Activated CD4-positive, alpha-beta memory T cell treated with anti-CD3 and anti-CD28 coated beads for 36 hours (primary cell): Measurements from ENCODE around the gene MS4A15. TPM values are rescaled to one million over a fixed set of nuclear protein-coding genes. Genes with fewer than 3 reads are reported as not detected.
"Not testable (repeated sequence)": the region's sequence is repeated elsewhere in the genome, so short reads cannot be mapped to it uniquely, and the experiment has no call there.

ENCODE experiments used
- CTCF ChIA-PET: fragments of 350-600 bp; sonication (Branson Sonifier 250); formaldehyde crosslinking; loops from one replicate; lab custom pipeline; 2021; ENCODE audit warnings: antibody characterized with exemption, inconsistent platforms; lab: Charles Lee
- POLR2A ChIA-PET: fragments of 350-600 bp; sonication (Branson Sonifier 250); formaldehyde crosslinking; loops from one replicate; lab custom pipeline; 2021; ENCODE audit warnings: antibody characterized with exemption; lab: Charles Lee
- DNase-seq: peaks from one replicate; pipeline ENCODE4 v3.0.0-alpha.2; 2020
- H3K27ac Mint-ChIP-seq: one replicate; pipeline ENCODE4 v1.8.0; 2021; ENCODE audit warnings: mixed read lengths
- H3K27me3 Mint-ChIP-seq: one replicate; pipeline ENCODE4 v1.8.0; 2021; ENCODE audit warnings: mixed read lengths
- H3K36me3 Mint-ChIP-seq: one replicate; pipeline ENCODE4 v1.8.0; 2021; ENCODE audit warnings: mixed read lengths
- H3K4me1 Mint-ChIP-seq: one replicate; pipeline ENCODE4 v1.8.0; 2021; ENCODE audit warnings: low read depth, mixed read lengths
- H3K4me3 Mint-ChIP-seq: one replicate; pipeline ENCODE4 v1.8.0; 2021; ENCODE audit warnings: mild to moderate bottlenecking, mixed read lengths
- H3K9me3 Mint-ChIP-seq: one replicate; pipeline ENCODE4 v1.8.0; 2021; ENCODE audit warnings: mixed read lengths
- intact Hi-C: fragments of 100-400 bp; cut with micrococcal nuclease; formaldehyde crosslinking; loops from one replicate; pipeline ENCODE4 v1.15.1; 2023
- total RNA-seq, 2 experiments: library from RNA; stranded (reverse); gene quantifications; one replicate each; pipeline ENCODE4 v1.2.3, GENCODE V29; 2021

The MS4A15 gene
- total RNA-seq = not detected

- Mint-ChIP-seq H3K27ac (no peak within 1 kb of the TSS), H3K4me1 (no peaks in the 10 kb centered on the region), H3K36me3 (no peaks in the 10 kb centered on the region), H3K4me3 (no peak within 1 kb of the TSS), H3K9me3 (no peaks in the 10 kb centered on the region), H3K27me3 (peaks cover 28% of the 10 kb centered on the region)
- CTCF ChIA-PET = interaction anchor here (0.8 to 1.4 kb wide), 7 partner anchors 9 to 393 kb away, joined by 3 to 8 read pairs (median 3); no protein-coding TSS in a partner anchor
- POLR2A ChIA-PET = no interaction called here
- no peak for DNase-seq
- intact Hi-C loops = no loop called here
These were observed at the start of gene MS4A15 for GRCh38 chr11:60756307-60757032. Gene MS4A15, plus strand, starts transcription at chr11:60756867. Its CDS starts 6,867 bp downstream, at chr11:60763734.

DNA sequence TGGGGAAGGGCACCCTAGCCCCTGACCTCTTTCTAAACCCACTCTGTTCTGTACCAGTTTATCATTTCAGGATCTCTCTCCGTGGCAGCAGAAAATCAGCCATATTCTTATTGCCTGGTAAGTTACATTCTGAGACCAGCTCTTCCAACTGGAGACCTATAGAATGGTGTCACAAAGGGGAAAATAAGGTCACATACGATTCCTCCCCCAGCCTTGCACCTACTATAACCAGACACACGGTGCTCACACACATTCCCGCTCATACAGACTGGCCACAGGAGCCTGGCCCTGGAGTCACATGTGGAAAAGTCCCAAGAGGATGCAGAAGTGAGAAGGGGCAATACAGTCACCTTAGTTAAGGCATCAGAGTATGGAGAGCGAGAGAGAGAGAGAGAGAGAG is 49.7 kb upstream of the MS4A15 start:
- Mint-ChIP-seq H3K4me1 (no peaks in the 10 kb centered on the region), H3K9me3 (no peaks in the 10 kb centered on the region), H3K4me3 (no peak overlapping the region), H3K27me3 (peaks cover 18% of the 10 kb centered on the region), H3K36me3 (no peaks in the 10 kb centered on the region), H3K27ac (no peak overlapping the region)
- no peak for DNase-seq
- ChIA-PET POLR2A (no interaction called here), CTCF (no interaction called here)
- intact Hi-C loops = no loop called here

- POLR2A ChIA-PET = no interaction called here
These were observed 46.2 kb upstream of the MS4A15 start for GRCh38 chr11:60710482-60710881.

GRCh38 chr11:60711276-60711675 is 45.4 kb upstream of the MS4A15 start:
- H3K4me1 Mint-ChIP-seq = no peaks in the 10 kb centered on the region
- ChIA-PET CTCF (no interaction called here), POLR2A (no interaction called here)
- no peak overlapping the region for H3K27ac Mint-ChIP-seq
- H3K27me3 Mint-ChIP-seq = peaks cover 21% of the 10 kb centered on the region
- intact Hi-C loops = no loop called here
- H3K36me3 Mint-ChIP-seq = no peaks in the 10 kb centered on the region
- DNase-seq = no peak
- no peak overlapping the region for H3K4me3 Mint-ChIP-seq
- no peaks in the 10 kb centered on the region for H3K9me3 Mint-ChIP-seq

More at GRCh38 chr11:60710482-60710881, 46.2 kb upstream of the MS4A15 start:
- intact Hi-C loops = no loop called here
- H3K4me3 Mint-ChIP-seq = no peak overlapping the region
- H3K27me3 Mint-ChIP-seq = peaks cover 21% of the 10 kb centered on the region
- no peak overlapping the region for H3K27ac Mint-ChIP-seq
- CTCF ChIA-PET = no interaction called here
- H3K9me3 Mint-ChIP-seq = no peaks in the 10 kb centered on the region
- DNase-seq = no peak
- H3K36me3 Mint-ChIP-seq = no peaks in the 10 kb centered on the region
- no peaks in the 10 kb centered on the region for H3K4me1 Mint-ChIP-seq

DNA sequence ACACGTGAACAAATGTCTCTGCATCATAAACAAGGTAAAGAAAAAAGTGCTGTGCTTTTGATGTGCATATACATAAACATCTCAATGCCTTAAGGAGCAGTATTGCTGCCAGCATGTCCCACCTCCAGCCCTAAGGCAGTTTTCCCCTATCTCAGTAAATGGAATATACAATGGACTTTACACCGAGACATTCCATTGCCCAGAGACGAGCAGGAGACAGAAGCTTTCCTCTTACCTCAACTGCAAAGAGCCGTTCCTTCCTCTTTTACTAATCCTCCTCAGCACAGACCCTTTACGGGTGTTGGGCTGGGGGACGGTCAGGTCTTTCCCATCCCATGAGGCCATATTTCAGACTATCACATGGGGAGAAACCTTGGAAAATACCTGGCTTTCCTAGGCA is 43.2 kb upstream of the MS4A15 start:
- intact Hi-C loops, DNase-seq, H3K4me3 Mint-ChIP-seq, POLR2A ChIA-PET, H3K9me3 Mint-ChIP-seq, H3K36me3 Mint-ChIP-seq, H3K4me1 Mint-ChIP-seq, CTCF ChIA-PET, H3K27ac Mint-ChIP-seq: not testable (repeated sequence)
- H3K27me3 Mint-ChIP-seq = peaks cover 12% of the 10 kb centered on the region

GRCh38 chr11:60717956-60718355 is 38.7 kb upstream of the MS4A15 start:
- no peak overlapping the region for H3K27ac Mint-ChIP-seq
- peaks cover 8% of the 10 kb centered on the region for H3K27me3 Mint-ChIP-seq

GRCh38 chr11:60718524-60719316 is 37.9 kb upstream of the MS4A15 start:
- no peak overlapping the region for H3K27ac Mint-ChIP-seq
- ChIA-PET POLR2A (no interaction called here), CTCF (no interaction called here)
- intact Hi-C loops = no loop called here
- DNase-seq = no peak
- H3K4me1 Mint-ChIP-seq = no peaks in the 10 kb centered on the region
- H3K36me3 Mint-ChIP-seq = no peaks in the 10 kb centered on the region
- H3K27me3 Mint-ChIP-seq = peaks cover 8% of the 10 kb centered on the region
- no peak overlapping the region for H3K4me3 Mint-ChIP-seq
- H3K9me3 Mint-ChIP-seq = no peaks in the 10 kb centered on the region

More at GRCh38 chr11:60717956-60718355, 38.7 kb upstream of the MS4A15 start:
- H3K4me1 Mint-ChIP-seq = no peaks in the 10 kb centered on the region
- H3K36me3 Mint-ChIP-seq = no peaks in the 10 kb centered on the region
- H3K4me3 Mint-ChIP-seq = no peak overlapping the region
- POLR2A ChIA-PET = no interaction called here
- intact Hi-C loops = no loop called here
- no peaks in the 10 kb centered on the region for H3K9me3 Mint-ChIP-seq
- CTCF ChIA-PET = no interaction called here
- peak; percentile 32 for DNase-seq

DNA sequence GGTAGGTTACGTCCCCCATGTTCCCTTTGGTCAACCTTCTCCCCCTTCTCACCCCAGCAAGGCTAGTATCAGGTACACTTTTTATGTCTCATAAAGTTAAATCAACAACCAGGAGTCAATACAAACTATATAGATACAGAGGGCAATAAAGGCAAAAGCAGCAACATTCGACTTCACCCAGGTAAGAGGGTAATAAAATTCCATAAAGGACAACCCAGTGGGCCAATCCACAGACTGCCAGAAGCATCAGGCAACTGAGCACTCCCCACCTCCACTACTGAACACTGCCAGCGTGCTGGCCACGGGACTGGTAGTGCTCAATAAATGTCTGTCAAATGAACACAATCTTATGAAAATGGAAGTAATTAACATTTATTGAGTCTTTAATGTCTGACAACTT is 37.3 kb upstream of the MS4A15 start:
- CTCF ChIA-PET = no interaction called here
- Mint-ChIP-seq H3K9me3 (no peaks in the 10 kb centered on the region), H3K27me3 (peaks cover 8% of the 10 kb centered on the region), H3K27ac (no peak overlapping the region), H3K4me1 (no peaks in the 10 kb centered on the region), H3K36me3 (no peaks in the 10 kb centered on the region), H3K4me3 (no peak overlapping the region)
- DNase-seq = no peak
- intact Hi-C loops = no loop called here
- POLR2A ChIA-PET = no interaction called here

DNA sequence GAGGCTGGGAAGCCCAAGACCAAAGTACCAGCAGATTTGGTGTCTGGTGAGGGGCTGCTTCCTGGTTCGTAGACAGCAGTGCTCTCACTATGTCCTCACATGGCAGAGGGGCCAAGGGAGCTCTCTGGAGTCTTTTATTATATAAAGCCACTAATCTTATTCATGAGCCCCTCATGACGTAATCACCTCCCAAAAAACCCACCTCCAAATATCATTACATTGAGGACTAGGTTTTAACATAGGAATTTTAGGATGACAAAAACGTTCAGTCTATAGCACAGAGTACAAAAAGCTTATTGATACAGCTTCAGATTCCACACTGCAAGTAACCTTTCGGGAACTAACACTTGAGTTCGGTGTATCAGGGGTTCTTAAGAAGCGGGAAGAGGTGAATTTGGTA is 36.2 kb upstream of the MS4A15 start:
- Mint-ChIP-seq H3K9me3 (no peaks in the 10 kb centered on the region), H3K36me3 (no peaks in the 10 kb centered on the region), H3K27ac (no peak overlapping the region), H3K4me3 (no peak overlapping the region), H3K4me1 (no peaks in the 10 kb centered on the region), H3K27me3 (peaks cover 4% of the 10 kb centered on the region)
- no peak for DNase-seq
- ChIA-PET CTCF (no interaction called here), POLR2A (no interaction called here)
- intact Hi-C loops = no loop called here

DNA sequence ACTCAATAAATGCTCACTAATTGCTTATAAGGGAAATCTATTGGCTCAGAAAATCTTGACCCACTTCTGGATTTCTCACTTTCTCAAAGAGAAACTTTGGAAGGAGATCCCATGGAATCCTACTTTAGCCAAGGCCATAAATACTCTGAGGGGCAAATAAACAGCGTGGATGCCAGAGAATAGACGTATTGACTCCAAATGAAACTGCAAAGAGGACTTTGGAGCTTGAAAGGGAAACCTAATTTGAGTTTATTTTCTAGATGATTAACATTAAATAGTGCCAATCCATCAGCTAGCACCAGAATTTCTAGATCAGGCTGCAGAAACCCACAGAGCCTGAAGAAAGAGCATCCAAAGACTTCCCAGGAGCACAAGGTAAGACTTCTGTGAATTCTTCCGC is 32.2 kb upstream of the MS4A15 start, which contains the start of gene MS4A18:
Gene MS4A18, plus strand, starts transcription at position 301 of the 400 bp plus-strand sequence.
- no peaks in the 10 kb centered on the region for H3K36me3 Mint-ChIP-seq
- no peaks in the 10 kb centered on the region for H3K4me1 Mint-ChIP-seq

GRCh38 chr11:60725592-60725991 is 31.1 kb upstream of the MS4A15 start:
- H3K4me3 Mint-ChIP-seq = no peak overlapping the region
- intact Hi-C loops = no loop called here
- H3K27ac Mint-ChIP-seq = no peak overlapping the region
- no peak for DNase-seq
- H3K27me3 Mint-ChIP-seq = peaks cover 14% of the 10 kb centered on the region
- no peaks in the 10 kb centered on the region for H3K36me3 Mint-ChIP-seq
- POLR2A ChIA-PET = no interaction called here
- no peaks in the 10 kb centered on the region for H3K4me1 Mint-ChIP-seq
- CTCF ChIA-PET = no interaction called here
- H3K9me3 Mint-ChIP-seq = no peaks in the 10 kb centered on the region

More for the DNA sequence above, 32.2 kb upstream of the MS4A15 start, which contains the start of gene MS4A18:
- CTCF ChIA-PET = no interaction called here
- Mint-ChIP-seq H3K27ac (no peak within 1 kb of the TSS), H3K4me3 (no peak within 1 kb of the TSS), H3K9me3 (no peaks in the 10 kb centered on the region), H3K27me3 (peaks cover 11% of the 10 kb centered on the region)
- DNase-seq = no peak
- intact Hi-C loops = no loop called here
- POLR2A ChIA-PET = no interaction called here

GRCh38 chr11:60731586-60731985 is 25.1 kb upstream of the MS4A15 start:
- H3K27me3 Mint-ChIP-seq = peaks cover 12% of the 10 kb centered on the region
- H3K4me1 Mint-ChIP-seq = no peaks in the 10 kb centered on the region
- no peak for DNase-seq
- ChIA-PET CTCF (no interaction called here), POLR2A (no interaction called here)
- H3K4me3 Mint-ChIP-seq = no peak overlapping the region
- intact Hi-C loops = no loop called here
- H3K9me3 Mint-ChIP-seq = no peaks in the 10 kb centered on the region
- H3K27ac Mint-ChIP-seq = no peak overlapping the region
- H3K36me3 Mint-ChIP-seq = no peaks in the 10 kb centered on the region
